ENCODE results near the gene SF1. TPM values are rescaled to one million over a fixed set of nuclear protein-coding genes. Genes with fewer than 3 reads are reported as not detected.

SF1 gene
- total RNA-seq, 1 donor = 95.9 TPM

DNA sequence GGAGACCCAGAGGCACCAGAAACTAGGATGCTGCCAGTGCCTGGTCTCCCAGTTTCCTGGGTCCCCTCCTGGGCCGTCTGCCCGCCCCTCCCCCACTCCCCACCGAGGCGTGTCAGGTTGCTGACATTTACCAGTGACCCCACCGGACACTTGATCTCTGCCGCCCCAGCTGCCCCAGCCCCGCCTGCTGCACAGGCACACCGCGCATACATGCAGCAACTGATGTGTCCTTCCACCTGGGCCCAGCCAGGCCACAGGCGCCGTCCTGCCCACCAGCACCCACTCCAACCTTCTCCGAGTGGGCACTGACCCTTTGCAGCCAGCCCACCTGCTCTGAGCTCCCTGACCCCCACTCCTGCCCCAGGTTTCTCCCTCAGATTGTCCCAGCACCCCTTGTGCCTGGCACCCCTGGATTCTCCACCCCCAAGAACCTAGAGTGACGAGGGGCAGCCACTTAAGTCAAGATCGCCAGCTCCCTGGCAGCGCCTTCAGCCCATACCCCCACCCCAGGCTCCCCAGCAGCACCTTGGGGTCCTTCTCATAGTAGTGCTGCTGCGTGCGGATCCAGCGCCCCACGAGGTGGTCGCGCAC is 19.1 kb downstream of the SF1 start:
- no peak overlapping the region for H3K4me3 ChIP-seq (ENCODE audit: low read depth, low read length)
- no peak for DNase-seq (ENCODE audit: low read depth)
- TF ChIP-seq, protein P1, sequence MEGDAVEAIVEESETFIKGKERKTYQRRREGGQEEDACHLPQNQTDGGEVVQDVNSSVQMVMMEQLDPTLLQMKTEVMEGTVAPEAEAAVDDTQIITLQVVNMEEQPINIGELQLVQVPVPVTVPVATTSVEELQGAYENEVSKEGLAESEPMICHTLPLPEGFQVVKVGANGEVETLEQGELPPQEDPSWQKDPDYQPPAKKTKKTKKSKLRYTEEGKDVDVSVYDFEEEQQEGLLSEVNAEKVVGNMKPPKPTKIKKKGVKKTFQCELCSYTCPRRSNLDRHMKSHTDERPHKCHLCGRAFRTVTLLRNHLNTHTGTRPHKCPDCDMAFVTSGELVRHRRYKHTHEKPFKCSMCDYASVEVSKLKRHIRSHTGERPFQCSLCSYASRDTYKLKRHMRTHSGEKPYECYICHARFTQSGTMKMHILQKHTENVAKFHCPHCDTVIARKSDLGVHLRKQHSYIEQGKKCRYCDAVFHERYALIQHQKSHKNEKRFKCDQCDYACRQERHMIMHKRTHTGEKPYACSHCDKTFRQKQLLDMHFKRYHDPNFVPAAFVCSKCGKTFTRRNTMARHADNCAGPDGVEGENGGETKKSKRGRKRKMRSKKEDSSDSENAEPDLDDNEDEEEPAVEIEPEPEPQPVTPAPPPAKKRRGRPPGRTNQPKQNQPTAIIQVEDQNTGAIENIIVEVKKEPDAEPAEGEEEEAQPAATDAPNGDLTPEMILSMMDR (IDR thresholded peaks at IDR 0.05; ENCODE audit: insufficient read depth, low read depth, low read length) = no peak

GRCh38 chr11:64758330-64759079 is 19.8 kb downstream of the SF1 start:
- TF ChIP-seq, protein P1 (IDR thresholded peaks at IDR 0.05; ENCODE audit: insufficient read depth, low read depth, low read length) = no peak
- H3K4me3 ChIP-seq (ENCODE audit: low read depth, low read length) = no peak overlapping the region
- DNase-seq (ENCODE audit: low read depth) = no peak

DNA sequence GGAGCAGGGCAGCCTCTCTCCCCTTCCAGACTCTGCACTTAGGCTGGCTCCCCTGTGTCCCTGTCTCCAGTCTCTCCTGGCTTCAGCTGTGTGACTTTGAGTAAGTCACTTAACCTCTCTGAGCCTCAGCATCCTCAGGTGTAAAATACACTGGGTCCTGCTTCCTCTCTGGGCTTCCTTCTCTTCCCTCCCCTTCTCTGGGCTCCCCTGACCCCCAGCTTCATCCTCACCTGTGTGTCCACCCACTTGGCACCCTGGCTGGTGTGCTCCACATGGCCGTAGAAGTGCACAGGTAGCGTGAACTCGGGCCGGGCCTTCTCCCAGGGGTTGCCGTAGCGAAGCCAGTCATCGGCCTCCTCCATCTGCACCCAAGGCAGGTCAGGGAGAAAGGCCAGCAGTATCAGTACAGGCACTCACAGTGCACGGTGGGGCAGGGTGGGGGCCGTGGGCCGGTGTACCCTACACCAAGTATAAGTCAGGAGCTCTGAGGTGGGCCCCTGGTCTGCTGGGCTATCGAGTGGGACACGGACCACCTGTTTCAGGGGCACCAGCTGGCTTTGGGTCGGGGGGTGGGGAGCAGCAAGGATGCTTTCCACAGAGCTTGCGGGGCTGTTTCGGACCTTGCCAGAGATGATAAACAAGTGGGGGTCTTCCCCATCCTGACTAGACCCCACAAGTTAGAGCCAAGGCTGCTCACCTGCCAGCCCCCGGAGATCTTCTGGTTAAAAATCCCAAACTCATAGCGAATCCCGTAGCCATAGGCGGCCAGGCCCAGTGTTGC is 20.6 kb downstream of the SF1 start:
- no peak overlapping the region for H3K4me3 ChIP-seq (ENCODE audit: low read depth, low read length)
- TF ChIP-seq, protein P1 (IDR thresholded peaks at IDR 0.05; ENCODE audit: insufficient read depth, low read depth, low read length) = no peak
- no peak for DNase-seq (ENCODE audit: low read depth)

GRCh38 chr11:64755681-64756361 is 22.5 kb downstream of the SF1 start:
- no peak for DNase-seq (ENCODE audit: low read depth)

DNA sequence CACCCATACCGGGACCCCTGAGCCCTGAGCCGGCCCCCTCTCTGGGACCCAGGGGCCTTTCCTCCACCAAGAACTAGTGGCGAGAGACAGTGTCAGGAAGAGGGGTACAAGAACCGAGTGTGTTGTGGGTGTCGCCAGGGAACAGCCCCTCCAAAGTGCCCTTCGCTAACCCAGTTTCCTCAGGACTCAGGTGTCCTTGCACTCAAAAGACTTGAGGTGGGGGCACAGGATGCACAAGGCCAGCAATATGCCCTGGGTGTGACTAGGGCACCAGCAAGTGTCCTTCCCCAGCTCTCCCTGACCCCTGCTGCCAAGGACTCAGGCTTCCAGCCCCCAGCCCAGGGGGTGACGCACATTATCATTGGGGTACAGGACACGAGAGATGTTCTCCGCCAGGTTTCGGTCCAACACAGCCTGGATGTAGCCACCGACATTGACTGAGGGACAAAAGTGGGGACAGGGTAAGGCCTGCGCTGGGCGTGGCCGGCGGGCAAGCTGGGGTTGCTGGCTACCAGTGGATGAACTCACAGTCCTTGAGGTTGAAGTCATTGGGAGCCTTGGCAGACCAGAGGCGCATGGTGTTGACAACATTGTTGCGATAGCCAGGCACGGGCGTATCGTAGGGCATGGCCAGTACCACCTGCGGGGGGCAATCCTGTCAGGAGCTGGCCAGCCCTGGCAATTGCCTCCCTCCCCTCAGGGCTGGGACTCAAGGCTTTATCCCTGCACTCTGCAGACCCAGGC is 23.3 kb downstream of the SF1 start:
- H3K4me3 ChIP-seq (ENCODE audit: low read depth, low read length) = no peak overlapping the region
- no peak for DNase-seq (ENCODE audit: low read depth)
- TF ChIP-seq, protein P1 (IDR thresholded peaks at IDR 0.05; ENCODE audit: insufficient read depth, low read depth, low read length) = no peak

More at GRCh38 chr11:64755681-64756361, 22.5 kb downstream of the SF1 start:
- no peak overlapping the region for H3K4me3 ChIP-seq (ENCODE audit: low read depth, low read length)
- TF ChIP-seq, protein P1 (IDR thresholded peaks at IDR 0.05; ENCODE audit: insufficient read depth, low read depth, low read length) = no peak
